HFF-Myc (cell line): Measurements from ENCODE around the gene TBC1D22B.
"Not testable (repeated sequence)": the region's sequence is repeated elsewhere in the genome, so short reads cannot be mapped to it uniquely, and the experiment has no call there.

Source experiments
- DNase-seq: peaks from one replicate; pipeline ENCODE4 v3.0.0-alpha.2; 2011; ENCODE audit warnings: low read depth; ENCODE audit errors: extremely low read depth
- H3K4me3 ChIP-seq: replicated peaks from 2 replicates; pipeline ENCODE4 v1.5.1; 2011; ENCODE audit warnings: low read depth, mild to moderate bottlenecking, control low read depth, low read length
- TF ChIP-seq, protein P1 (sequence below): IDR thresholded peaks from 2 replicates; pipeline ENCODE4 v1.5.1; 2012; ENCODE audit warnings: mild to moderate bottlenecking, low read depth, low read length, control low read depth; ENCODE audit errors: missing control alignments

TBC1D22B gene

DNA sequence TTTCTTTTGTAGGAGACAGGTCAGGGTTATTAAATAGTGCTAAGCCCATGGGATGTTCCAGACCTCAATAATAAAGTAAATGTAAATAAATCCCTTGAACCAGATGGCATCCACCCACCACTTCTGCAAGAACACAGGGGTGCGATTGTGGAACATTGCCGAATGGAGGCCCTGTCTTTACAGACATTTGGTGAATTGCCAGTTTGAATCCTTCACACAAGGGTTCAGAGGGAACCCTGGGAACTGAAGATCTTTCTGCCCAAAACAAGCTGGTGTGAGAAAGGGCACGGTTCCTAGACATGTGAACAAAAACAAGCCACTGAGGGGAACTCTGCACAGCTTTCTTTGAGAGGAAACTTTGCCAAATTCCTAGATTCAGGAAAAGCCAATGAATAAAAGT, 66.0 kb downstream of the TBC1D22B start:
- DNase-seq: no peak
- TF ChIP-seq, protein P1, sequence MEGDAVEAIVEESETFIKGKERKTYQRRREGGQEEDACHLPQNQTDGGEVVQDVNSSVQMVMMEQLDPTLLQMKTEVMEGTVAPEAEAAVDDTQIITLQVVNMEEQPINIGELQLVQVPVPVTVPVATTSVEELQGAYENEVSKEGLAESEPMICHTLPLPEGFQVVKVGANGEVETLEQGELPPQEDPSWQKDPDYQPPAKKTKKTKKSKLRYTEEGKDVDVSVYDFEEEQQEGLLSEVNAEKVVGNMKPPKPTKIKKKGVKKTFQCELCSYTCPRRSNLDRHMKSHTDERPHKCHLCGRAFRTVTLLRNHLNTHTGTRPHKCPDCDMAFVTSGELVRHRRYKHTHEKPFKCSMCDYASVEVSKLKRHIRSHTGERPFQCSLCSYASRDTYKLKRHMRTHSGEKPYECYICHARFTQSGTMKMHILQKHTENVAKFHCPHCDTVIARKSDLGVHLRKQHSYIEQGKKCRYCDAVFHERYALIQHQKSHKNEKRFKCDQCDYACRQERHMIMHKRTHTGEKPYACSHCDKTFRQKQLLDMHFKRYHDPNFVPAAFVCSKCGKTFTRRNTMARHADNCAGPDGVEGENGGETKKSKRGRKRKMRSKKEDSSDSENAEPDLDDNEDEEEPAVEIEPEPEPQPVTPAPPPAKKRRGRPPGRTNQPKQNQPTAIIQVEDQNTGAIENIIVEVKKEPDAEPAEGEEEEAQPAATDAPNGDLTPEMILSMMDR: no peak
- no peak overlapping the region for H3K4me3 ChIP-seq

DNA sequence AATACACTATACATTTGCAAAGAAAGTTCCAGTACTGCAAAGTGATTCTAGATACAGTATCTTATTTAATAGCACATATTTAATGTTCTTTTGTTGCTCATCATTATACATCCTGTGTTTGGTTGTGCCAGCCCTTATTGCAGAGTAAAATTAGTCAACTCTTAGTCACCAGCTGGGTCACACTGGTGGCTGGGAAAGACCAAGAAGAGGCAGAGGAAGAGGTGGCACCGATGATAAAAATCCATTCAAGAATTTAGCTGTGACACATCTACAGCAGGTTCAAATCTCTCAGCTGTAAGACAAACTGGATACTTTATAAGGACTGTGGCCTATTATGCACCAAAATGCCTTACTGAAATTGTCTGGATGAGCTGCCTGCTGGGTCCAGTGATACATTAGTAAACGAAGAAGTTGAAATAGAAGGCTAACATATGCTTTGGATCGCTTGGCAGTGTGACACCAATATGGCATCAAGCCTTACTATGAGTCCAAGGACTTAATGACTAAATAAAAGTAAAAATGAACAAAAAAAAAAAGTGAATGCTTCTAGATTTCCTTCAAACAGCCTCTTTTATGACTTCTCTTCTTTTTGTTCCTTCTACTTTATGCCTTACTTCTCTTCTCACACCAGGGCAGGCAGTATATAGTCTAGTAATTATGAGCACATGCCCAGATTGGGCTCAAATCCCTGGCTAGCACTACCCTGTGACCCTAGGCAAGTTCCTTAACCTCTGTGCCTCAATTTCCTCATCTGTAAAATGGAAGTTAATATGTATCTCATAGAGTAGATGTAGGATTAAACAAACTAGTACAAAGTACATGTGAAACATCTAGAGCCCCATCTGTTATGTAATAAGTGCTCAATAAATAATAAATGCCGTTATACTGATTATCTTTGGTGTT, 66.8 kb downstream of the TBC1D22B start:
- TF ChIP-seq, protein P1: no peak
- H3K4me3 ChIP-seq: no peak overlapping the region
- DNase-seq: no peak

DNA sequence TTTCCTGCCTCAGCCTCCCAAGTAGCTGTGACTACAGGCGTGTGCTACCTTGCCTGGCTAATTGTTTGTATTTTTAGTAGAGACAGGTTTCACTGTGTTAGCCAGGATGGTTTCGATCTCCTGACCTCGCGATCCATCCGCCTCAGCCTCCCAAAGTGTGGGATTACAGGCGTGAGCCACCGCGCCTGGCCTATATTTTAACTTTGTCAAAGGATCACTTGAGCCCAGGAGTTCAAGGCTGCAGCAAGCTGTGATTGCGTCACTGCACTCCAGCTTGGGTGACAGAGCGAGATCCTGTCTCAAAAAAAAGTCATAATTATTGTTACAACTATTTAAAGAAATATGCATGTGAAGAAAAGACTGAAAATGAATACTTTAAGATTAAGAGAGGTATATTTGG, 72.8 kb downstream of the TBC1D22B start:
- H3K4me3 ChIP-seq, DNase-seq: not testable (repeated sequence)

DNA sequence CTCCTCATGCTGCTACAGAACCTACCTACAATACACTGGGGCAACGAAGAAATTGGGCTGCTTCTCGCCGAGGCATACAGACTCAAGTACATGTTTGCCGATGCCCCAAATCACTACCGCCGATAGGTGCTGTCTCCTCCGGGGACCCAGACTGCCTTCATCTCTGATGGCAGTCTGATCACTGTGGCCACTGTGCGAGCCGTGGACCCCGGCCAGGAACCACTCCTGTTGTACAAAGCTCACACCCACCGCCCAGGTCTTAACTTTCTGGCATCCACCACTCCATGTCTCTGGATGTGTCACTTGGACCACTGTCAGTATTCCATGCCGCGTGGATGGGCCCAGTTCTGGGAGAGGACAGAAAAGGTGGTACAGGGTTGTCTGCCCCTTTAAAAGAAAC, 73.5 kb downstream of the TBC1D22B start:
- no peak for DNase-seq
- TF ChIP-seq, protein P1: no peak
- no peak overlapping the region for H3K4me3 ChIP-seq

DNA sequence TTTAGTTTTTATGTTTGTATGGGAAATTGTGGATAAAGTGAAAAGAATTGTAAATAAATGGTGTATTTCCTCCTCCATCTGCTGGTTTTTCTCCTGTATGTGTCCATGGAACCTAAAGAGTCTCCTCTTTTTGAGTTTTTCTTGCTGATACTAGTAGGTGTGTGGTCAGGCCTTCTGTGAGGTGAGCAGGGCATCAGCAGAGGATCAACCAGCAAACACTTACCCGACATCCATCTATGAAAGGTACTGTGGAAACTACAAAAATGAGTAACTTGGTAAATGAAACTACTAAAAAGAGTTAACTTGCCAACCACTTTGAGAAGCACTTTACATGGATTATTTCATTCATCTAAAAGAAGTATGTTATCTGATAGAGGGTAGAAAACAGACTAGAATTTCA, 75.3 kb downstream of the TBC1D22B start:
- DNase-seq: no peak
- TF ChIP-seq, protein P1: no peak
- H3K4me3 ChIP-seq: no peak overlapping the region

DNA sequence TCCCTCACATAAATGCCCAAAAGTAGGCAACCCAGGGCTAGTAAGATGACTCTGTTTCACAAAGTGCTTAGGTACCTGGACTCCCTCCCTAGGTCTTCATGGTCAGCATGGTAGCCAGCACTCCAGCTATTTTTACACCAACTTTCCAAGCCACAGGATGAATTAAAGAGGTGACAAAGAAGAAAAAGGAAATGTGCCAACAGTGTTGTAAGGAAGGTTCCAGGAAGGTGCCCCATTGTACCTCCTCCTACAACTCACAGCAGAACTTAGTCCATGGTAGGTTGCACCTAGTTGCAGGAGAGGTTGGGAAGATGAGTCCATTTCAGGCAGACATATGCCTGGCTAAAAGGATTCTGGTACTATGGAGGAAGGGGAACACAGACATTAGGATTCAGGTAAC, 76.5 kb downstream of the TBC1D22B start:
- no peak overlapping the region for H3K4me3 ChIP-seq
- no peak for DNase-seq
- TF ChIP-seq, protein P1: no peak

DNA sequence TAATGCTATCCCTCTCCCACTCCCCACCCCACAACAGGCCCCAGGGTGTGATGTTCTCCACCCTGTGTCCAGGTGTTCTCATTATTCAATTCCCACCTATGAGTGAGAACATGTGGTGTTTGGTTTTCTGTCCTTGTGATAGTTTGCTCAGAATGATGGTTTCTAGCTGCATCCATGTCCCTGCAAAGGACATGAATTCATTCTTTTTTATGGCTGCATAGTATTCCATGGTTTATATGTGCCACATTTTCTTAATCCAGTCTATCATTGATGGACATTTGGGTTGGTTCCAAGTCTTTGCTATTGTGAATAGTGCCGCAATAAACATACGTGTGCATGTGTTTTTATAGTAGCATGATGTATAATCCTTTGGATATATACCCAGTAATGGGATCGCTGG, 80.7 kb downstream of the TBC1D22B start:
- not testable (repeated sequence) for H3K4me3 ChIP-seq, DNase-seq

DNA sequence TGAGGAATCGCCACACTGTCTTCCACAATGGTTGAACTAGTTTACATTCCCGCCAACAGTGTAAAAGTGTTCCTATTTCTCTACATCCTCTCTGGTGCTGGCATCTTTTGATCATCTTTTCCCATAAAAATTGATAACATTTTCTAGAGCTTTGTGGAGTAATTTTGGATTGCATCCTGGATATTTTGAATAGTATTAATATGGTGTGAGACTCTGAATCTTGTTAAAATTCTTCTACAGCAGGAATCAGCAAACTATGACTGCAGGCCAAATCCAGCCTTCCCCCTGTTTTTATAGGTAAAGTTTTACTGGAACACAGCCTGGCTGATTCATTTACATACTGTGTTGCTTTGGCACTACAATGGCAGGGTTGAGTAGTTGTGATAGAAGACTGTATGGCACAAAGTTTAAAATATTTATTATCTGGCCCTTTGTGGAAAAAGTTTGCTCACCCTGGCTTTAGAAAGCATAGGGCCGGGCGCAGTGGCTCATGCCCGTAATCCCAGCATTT, 81.2 kb downstream of the TBC1D22B start:
- TF ChIP-seq, protein P1: no peak
- H3K4me3 ChIP-seq: no peak overlapping the region
- DNase-seq: no peak
